Stimulated activated CD8-positive, alpha-beta memory T cell treated with anti-CD3 and anti-CD28 coated beads, Interleukin-7, amount 100 ng/mL, for 48 hours (primary cell): ENCODE results near the gene LMF1.

Experiments
- DNase-seq, 2 donors: peaks; one replicate each; pipeline ENCODE4 v3.0.0-alpha.2; 2020; ENCODE audit warnings: low read depth in 1 of 2; ENCODE audit errors: extremely low read depth in 1 of 2

LMF1 gene

GRCh38 chr16:916035-916799 lies 54.6 kb downstream of the LMF1 start:
- no peak for DNase-seq

- DNase-seq: no peak
Observed at GRCh38 chr16:915546-915945, 55.2 kb downstream of the LMF1 start.

- DNase-seq: no peak
Observed at GRCh38 chr16:914440-914839, 56.3 kb downstream of the LMF1 start.

- no peak for DNase-seq
Observed at GRCh38 chr16:913817-914439, 56.9 kb downstream of the LMF1 start.

- no peak for DNase-seq
Observed at GRCh38 chr16:912684-913613, 57.8 kb downstream of the LMF1 start.

- no peak for DNase-seq
Observed at GRCh38 chr16:912322-912683, 58.5 kb downstream of the LMF1 start.

- DNase-seq: no peak
Observed at GRCh38 chr16:911604-912321, 59.0 kb downstream of the LMF1 start.

- no peak for DNase-seq
Observed at GRCh38 chr16:911101-911500, 59.7 kb downstream of the LMF1 start.

- no peak for DNase-seq
Observed at GRCh38 chr16:910181-910580, 60.6 kb downstream of the LMF1 start.

GRCh38 chr16:909281-910000 lies 61.3 kb downstream of the LMF1 start:
- no peak for DNase-seq

GRCh38 chr16:908526-909155 lies 62.1 kb downstream of the LMF1 start:
- no peak for DNase-seq

GRCh38 chr16:907842-908241 lies 62.9 kb downstream of the LMF1 start:
- DNase-seq: no peak

- DNase-seq: no peak
Observed at GRCh38 chr16:907361-907760, 63.4 kb downstream of the LMF1 start.

- no peak for DNase-seq
Observed at GRCh38 chr16:906296-906695, 64.5 kb downstream of the LMF1 start.

- no peak for DNase-seq
Observed at GRCh38 chr16:901715-902601, 68.8 kb downstream of the LMF1 start.

- no peak for DNase-seq
Observed at GRCh38 chr16:901149-901548, 69.6 kb downstream of the LMF1 start.

GRCh38 chr16:900211-900610 lies 70.6 kb downstream of the LMF1 start:
- no peak for DNase-seq

GRCh38 chr16:899683-900060 lies 71.1 kb downstream of the LMF1 start:
- DNase-seq: no peak
